NCI-H524 treated with DMSO at 0.1 percent for 48 hours (cell line): ENCODE results near the gene FAM234A.

Experiments
- DNase-seq: peaks from one replicate; lab custom pipeline; 2025; lab: John Stamatoyannopoulos, UW

The FAM234A gene

DNA sequence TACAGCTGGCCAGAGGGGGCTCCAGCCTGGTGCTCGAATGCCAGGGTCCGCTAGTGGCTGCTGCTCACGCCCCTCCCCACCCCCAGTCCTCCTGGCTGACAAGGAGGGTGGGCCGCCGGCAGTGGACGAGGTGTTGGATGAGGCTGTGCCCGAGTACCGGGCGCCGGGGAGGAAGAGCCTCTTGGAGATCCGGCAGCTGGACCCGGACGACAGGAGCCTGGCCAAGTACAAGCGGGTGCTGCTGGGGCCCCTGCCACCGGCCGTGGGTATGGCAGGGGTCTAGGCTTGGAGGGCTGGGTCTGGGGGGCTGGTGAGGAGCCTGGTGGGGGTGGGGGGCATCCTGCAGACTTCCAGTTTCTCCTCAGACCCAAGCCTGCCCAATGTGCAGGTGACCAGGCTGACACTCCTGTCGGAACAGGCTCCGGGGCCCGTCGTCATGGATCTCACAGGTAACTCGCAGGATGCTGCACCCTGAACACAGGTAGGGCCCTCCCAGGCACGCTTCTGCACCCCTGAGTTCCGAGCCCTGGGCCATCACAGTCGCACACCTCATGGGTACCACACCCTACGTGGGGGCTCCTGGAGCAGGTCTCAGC lies 47.1 kb downstream of the FAM234A start:
- DNase-seq: no peak

DNA sequence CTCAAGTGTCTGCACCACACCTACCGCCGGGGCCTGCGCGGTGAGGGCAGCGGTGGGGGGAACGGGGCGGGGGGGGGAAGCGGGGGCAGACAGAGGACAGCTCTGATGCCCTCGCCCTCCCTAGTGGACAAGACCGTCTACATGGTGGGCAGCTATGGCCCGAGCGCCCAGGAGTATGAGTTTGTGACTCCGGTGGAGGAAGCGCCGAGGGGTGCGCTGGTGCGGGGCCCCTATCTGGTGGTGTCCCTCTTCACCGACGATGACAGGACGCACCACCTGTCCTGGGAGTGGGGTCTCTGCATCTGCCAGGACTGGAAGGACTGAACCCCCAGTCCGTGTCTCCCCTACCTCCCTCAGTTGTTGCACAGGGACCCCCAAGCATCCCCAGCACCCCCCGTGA lies 47.9 kb downstream of the FAM234A start:
- no peak for DNase-seq

DNA sequence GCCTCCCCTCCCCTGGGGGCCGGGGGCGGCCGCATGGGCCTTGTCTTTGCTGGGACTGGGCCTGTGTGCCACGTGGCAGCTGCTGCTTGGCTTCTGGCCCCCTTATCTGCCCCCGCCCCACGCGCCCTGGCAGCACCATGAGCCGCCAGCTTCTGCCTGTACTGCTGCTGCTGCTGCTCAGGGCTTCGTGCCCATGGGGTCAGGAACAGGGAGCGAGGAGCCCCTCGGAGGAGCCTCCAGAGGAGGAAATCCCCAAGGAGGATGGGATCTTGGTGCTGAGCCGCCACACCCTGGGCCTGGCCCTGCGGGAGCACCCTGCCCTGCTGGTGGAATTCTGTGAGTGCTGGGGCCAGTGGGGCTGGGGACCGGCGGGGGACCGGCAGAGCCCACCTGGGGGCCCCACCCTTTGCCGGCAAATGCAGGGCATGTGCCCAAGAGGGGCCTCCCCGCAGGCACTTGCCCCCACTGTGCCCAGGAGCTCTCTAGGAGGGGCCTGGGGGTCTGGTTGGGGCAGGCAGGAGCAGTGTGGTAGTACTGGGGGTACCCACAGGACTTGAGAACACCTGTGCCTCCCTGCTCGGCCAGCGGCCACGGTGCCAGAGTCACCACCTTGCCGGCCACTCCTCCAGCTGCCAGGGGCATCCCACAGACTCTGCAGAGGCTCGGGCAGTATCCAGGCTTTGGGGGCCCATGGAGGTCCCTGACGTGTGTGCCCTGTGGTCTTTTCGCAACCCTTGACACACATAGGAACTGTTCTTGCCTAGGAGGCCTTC lies 48.6 kb downstream of the FAM234A start, which contains the start of gene PDIA2:
TSS of gene PDIA2 (plus strand) at position 132 of the 773 bp plus-strand sequence. CDS start at position 138, 6 bp downstream.
- no peak for DNase-seq

- DNase-seq: no peak
Measured at GRCh38 chr16:284204-285120, 49.8 kb downstream of the FAM234A start.

DNA sequence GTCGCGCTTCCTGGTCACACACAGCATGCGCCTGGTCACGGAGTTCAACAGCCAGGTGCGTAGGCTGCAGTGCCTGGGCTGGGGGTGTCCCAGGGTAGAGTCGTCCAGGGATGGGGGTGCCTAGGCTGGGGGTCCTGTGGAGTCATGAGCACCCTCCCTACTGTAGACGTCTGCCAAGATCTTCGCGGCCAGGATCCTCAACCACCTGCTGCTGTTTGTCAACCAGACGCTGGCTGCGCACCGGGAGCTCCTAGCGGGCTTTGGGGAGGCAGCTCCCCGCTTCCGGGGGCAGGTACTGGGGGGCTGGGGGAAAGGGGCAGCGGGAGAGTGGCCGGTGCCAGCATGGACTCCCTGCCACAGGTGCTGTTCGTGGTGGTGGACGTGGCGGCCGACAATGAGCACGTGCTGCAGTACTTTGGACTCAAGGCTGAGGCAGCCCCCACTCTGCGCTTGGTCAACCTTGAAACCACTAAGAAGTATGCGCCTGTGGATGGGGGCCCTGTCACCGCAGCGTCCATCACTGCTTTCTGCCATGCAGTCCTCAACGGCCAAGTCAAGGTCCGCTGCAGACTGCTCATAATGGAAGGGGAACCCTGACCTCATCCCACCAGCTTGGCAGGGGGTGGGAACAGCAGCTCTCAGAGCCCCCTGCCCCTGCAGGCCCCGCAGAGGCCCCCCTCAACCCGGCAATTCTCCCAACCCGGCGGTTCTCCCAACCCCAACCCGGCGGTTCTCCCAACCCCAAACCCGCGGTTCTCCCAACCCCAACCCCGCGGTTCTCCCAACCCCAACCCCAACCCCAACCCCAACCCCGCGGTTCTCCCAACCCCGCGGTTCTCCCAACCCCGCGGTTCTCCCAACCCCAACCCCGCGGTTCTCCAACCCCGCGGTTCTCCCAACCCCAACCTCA lies 50.8 kb downstream of the FAM234A start:
- DNase-seq: no peak

- no peak for DNase-seq
Measured at GRCh38 chr16:286491-287297, 52.1 kb downstream of the FAM234A start.

DNA sequence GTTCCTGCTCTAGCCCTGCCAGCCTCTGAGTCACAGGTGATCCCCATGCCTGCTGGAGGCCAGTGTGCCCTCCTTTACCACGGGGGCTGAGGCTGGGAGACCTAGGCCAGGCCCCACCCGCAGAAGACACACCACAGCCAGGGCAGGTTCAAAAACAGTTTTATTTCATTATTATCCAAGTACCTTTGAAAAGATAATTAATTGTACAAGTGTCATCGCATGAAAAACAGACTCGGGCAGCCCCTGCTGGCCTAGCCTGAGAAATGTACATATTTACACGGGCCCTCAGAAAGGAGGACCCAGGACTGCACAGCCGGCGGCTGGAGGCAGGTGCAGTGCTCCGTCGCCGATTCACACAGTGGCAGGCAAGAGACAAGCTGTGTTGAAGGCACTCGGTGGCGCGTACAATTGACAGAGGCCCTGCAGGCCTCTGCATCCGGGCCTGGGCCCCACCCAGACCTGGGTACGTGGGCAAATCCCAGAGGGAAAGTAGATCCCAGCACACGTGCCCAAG lies 52.7 kb downstream of the FAM234A start:
- DNase-seq: no peak

DNA sequence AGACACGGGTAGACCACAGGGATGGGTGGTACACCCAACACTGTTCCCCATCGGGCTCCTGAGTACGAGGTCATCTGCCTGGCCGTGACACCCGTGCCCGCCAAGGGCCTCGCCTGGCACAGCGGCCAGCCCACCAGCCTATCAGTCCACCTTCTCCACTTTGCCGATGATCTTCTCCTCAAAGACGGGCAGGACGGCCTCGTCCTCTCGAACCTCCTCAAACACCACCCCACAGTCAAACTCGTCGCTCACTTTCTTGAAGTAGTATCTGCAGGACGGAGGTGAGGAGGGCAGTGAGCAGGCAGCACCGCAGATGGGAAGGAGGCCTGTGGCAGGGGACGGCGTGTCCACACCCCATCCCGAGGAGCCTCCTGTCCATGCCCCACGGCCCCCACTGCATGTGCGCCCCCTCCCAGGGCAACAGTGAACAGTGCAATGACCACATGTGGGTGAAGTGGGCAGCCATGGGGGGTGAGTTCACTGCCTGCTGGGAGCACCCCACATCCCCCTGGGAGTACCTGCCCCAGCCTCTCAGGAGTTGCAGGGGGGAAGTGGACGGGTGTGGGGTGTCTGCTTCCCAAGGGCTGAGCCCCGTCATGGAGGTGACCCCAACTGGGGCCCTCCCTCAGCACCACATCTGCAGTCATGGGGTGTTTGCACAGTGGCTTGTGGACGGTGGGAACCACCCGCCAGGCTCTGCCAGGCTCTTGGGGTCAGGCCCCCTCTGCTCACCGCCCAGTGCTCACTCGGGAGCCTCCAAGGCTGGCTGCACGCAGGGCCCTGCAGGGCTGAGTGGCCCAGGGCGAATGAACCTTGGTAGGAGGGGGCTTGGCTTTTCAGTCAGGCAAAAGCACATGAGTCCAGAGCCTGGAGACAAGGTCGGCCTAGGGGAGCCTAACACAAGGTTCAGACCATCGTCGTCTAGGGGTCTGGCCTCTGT lies 53.6 kb downstream of the FAM234A start:
- DNase-seq: no peak

- no peak for DNase-seq
Measured at GRCh38 chr16:289395-289997, 54.9 kb downstream of the FAM234A start.

- no peak for DNase-seq
Measured at GRCh38 chr16:290015-290680, 55.5 kb downstream of the FAM234A start.

DNA sequence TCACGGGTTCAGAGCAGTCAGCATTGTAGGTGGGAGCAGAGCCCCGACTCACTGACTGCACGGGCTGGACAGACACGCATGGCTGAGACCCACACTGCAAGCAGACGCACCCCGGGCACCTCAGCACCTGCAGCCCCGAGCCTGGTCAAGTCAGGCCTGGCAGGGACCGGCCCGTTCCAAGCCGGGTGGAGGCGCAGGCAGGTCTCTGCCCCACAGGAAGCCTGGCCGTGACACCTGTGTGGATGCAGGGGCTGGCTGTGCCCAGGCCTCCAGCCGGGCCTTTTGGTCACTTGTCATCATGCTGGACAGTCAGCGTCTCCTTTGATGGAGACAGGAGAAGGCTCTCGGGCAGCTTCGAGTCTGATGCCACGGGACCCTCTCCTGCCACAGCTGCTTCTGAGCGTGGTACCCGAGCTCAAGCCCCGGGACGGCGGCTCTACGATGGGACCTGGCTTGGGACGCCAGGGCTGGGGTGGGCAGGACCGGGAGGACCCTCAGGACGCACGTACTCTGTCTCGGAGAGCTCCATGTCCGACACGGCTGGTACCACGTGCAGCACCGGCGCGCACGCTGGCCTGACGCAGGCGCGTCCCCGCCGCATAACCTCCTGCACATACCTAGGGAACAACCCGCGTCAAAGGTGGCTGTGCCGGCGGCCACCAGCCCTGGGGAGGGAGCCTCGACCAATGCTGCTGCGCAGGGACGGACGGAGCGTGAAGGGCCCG lies 56.2 kb downstream of the FAM234A start:
- no peak for DNase-seq

GRCh38 chr16:291539-291938 lies 56.9 kb downstream of the FAM234A start:
- no peak for DNase-seq

DNA sequence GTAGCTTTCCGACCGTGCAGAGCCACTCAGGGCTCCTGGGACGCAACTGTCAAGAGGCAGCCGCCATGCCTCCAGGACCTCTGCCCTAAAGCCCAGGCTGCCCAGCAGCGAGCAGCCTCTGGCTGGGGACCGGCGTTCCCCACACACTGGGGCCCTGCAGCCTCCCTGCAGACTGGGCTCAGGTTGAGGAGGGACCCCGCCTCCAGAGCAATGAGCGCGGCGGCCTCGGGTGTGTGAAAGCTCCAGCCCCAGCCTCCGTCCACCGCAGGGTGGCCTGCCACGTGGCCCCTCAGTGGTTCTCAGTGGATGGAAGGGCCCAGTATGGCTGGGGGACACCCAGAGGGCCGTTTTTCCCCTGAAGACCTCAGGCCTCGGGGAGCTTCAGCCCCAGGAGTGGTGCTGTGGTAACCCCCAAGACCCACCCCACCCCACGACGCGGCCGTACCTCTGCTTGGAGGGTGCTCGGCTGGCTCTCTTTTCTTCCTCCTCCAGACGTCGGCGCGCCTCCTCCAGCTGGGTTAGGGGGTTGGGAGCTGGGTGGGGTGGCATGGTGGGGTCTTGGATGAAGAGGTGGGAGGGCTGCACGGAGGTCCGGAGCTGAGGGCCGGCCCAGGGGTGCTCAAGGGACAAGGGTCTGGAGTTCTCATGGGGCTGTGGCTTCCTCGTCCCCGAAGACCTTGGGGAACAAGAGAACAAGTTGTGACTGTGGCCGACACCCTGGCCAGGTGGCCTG lies 58.6 kb downstream of the FAM234A start:
- no peak for DNase-seq

- DNase-seq: no peak
Measured at GRCh38 chr16:296276-296675, 61.7 kb downstream of the FAM234A start.

GRCh38 chr16:296806-297510 lies 62.3 kb downstream of the FAM234A start:
- no peak for DNase-seq

DNA sequence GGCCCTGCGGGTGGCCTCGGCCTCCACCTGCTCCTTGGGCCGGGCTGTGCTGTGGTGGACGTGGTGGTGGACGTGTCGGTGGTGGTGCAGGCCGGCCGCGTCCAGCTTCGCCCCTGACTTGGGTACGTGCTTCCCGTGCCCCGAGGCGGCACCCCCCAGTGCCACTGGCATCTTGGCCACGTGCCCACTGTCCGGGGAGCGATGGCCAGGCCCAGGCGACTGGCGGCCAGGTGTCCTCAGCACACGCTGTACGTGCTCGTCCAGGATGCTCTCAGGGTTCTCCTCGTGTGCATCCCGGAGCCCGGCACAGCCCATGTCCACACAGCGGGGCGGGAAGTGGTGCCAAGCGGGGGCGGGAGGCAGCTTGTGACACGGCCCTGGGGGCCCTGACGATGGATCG lies 63.2 kb downstream of the FAM234A start:
- no peak for DNase-seq
